Medulla oblongata (tissue), 1 donor: ENCODE results near the gene OSBPL3.
"Not testable (repeated sequence)": the region's sequence is repeated elsewhere in the genome, so short reads cannot be mapped to it uniquely, and the experiment has no call there.

Experiments used
- DNase-seq: peaks from one replicate; pipeline ENCODE4 v3.0.0-alpha.2; 2015; ENCODE audit errors: extremely low spot score

OSBPL3 gene

GRCh38 chr7:24797270-24797669 is 182.7 kb downstream of the OSBPL3 start:
- no peak for DNase-seq

- DNase-seq: no peak
Measured at GRCh38 chr7:24795407-24795767, 184.6 kb downstream of the OSBPL3 start.

- not testable (repeated sequence) for DNase-seq
Measured at GRCh38 chr7:24794751-24795406, 185.1 kb downstream of the OSBPL3 start.

GRCh38 chr7:24793982-24794648 is 185.9 kb downstream of the OSBPL3 start:
- no peak for DNase-seq

- DNase-seq: no peak
Measured at GRCh38 chr7:24788961-24789576, 190.9 kb downstream of the OSBPL3 start.

- no peak for DNase-seq
Measured at GRCh38 chr7:24788075-24788474, 191.9 kb downstream of the OSBPL3 start.

GRCh38 chr7:24786941-24787340 is 193.0 kb downstream of the OSBPL3 start:
- peak; percentile 73 for DNase-seq

GRCh38 chr7:24786306-24786705 is 193.7 kb downstream of the OSBPL3 start:
- DNase-seq: no peak

- DNase-seq: no peak
Measured at GRCh38 chr7:24784277-24784676, 195.7 kb downstream of the OSBPL3 start.

- no peak for DNase-seq
Measured at GRCh38 chr7:24783698-24784097, 196.3 kb downstream of the OSBPL3 start.

GRCh38 chr7:24781106-24781505 is 198.9 kb downstream of the OSBPL3 start:
- DNase-seq: peak; percentile 85

GRCh38 chr7:24779283-24779655 is 200.7 kb downstream of the OSBPL3 start:
- DNase-seq: no peak

- DNase-seq: peak; percentile 83
Measured at GRCh38 chr7:24778543-24779282, 201.3 kb downstream of the OSBPL3 start.

- no peak for DNase-seq
Measured at GRCh38 chr7:24777806-24778205, 202.2 kb downstream of the OSBPL3 start.

GRCh38 chr7:24773646-24774045 is 206.3 kb downstream of the OSBPL3 start:
- DNase-seq: no peak

GRCh38 chr7:24769851-24770250 is 210.1 kb downstream of the OSBPL3 start:
- DNase-seq: no peak

GRCh38 chr7:24769014-24769830 is 210.8 kb downstream of the OSBPL3 start:
- DNase-seq: no peak

- DNase-seq: no peak
Measured at GRCh38 chr7:24767878-24768569, 212.0 kb downstream of the OSBPL3 start.

GRCh38 chr7:24764972-24765744 is 214.8 kb downstream of the OSBPL3 start:
- DNase-seq: no peak

GRCh38 chr7:24764011-24764410 is 216.0 kb downstream of the OSBPL3 start:
- DNase-seq: no peak
